NCI-H2171 (cell line): ENCODE results near the gene ELAC1.
"Not testable (repeated sequence)": the region's sequence is repeated elsewhere in the genome, so short reads cannot be mapped to it uniquely, and the experiment has no call there.

Source experiments
- DNase-seq: peaks from one replicate; lab custom pipeline; 2025; lab: John Stamatoyannopoulos, UW

Gene ELAC1, protein sequence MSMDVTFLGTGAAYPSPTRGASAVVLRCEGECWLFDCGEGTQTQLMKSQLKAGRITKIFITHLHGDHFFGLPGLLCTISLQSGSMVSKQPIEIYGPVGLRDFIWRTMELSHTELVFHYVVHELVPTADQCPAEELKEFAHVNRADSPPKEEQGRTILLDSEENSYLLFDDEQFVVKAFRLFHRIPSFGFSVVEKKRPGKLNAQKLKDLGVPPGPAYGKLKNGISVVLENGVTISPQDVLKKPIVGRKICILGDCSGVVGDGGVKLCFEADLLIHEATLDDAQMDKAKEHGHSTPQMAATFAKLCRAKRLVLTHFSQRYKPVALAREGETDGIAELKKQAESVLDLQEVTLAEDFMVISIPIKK

GRCh38 chr18:50967714-50968661 lies at the start of gene ELAC1:
Gene ELAC1, plus strand, starts transcription at chr18:50968040. Its CDS starts 6,365 bp downstream, at chr18:50974405.
- peak; percentile 84 for DNase-seq

- no peak for DNase-seq
These were observed 49.7 kb upstream of the ELAC1 start for GRCh38 chr18:50918153-50918552.

DNA sequence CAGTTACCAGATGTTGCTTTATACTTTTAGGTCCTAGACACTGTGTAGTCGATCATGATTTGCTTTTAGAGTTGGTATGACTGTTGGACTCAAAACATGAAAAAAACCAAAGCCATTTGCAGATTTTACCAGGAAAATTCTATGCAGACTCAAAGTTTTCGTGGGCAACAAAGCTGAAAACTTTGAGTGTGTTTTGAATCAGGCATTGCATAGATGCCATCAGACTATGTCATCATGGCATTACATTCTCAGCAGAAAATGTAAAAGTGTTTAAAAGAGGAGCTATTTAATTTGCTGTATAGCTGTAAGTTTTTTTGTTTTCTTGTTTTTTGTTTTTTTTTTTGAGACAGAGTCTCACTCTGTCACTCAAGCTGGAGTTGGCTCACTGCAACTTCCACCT lies 43.5 kb upstream of the ELAC1 start:
- no peak for DNase-seq

GRCh38 chr18:50926521-50926920 lies 41.3 kb upstream of the ELAC1 start:
- DNase-seq = no peak

DNA sequence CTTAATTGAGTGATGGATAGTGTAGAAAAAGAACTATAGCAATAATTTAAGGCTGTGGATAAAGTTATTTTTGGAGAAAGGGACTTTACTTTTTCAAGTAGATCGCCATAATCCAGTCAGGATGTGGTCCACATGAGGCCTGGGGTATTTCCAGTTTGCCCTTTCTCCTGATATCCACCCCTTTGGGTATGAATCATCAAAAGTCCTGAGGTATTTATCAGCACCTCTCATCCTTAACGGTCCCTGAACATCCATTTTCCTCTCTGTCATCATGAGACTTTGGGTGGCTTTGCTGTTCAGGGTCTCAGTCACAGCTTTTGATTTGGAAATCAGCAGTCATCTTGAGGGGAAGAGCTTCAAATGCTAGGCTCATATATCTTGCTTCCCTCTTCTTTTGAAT lies 39.3 kb upstream of the ELAC1 start:
- DNase-seq = no peak

GRCh38 chr18:50933684-50934083 lies 34.2 kb upstream of the ELAC1 start:
- DNase-seq = no peak

DNA sequence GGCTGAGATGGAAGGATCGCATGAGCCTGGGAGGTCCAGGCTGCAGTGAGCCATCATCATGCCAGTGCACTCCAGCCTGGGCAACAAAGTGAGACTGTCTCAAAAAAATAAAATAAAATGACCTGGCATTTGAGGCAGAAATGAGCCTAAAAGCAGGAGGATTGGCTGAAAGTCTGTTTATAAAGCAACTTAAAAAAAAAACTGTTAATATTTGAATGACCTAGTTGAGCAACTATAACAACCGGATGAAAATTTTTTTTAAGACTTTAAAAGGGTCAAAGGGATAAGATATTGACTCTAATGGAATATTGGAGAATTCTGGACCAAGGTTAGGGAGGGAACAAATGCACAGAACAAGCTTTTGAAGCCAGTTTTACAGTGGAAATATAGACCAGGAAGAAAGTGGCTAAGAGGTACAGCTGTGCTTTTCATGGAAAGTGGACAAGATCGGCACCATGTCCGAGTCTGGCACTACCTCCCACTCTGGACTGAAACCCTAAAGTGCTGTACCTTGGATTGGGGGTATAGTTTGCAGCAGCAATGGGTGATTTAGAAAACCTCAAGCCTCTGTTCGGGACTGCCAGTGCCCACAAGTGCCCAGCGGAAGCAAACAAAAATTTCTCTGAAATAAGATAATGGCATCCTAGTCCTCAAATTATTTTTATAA lies 33.2 kb upstream of the ELAC1 start:
- DNase-seq = no peak

- DNase-seq = no peak
These were observed 32.2 kb upstream of the ELAC1 start for GRCh38 chr18:50935493-50936191.

DNA sequence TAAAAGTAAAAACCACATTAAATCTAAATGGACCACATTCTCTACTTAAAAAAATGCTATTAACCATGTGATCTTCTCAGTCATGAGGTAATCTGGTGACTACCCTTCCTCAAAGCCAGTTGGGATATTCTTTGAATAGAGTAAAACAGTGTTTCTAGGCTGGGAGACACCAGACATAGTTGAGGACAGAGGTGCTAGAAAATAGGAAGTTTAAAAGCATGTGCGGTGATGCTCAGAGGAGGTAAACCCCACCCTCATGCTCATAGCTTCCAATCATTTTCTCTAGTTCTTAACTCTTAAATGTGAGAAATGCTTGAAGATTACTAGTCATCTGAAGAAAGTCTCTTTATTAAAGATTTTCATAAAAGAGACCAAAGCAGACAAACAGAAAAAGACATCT lies 30.7 kb upstream of the ELAC1 start:
- no peak for DNase-seq

DNA sequence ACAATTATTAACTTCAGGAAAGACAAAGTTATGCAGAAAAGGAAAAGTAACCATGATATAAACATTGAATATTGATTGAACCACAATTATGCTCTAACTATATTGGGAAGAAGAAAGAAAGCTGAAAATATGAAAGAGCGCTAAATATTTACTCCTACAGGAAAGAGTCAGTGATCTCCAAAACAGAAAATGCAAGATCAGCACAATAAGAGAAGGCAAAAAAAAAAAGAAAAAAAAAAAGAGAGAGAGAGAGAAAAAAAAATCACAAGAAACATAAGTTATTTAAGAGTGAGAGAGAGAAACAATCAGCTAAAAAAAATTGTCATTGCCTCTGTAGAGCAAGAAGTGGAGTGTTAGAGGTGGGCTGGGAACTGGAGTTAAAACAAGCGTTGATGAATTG lies 28.9 kb upstream of the ELAC1 start:
- no peak for DNase-seq

DNA sequence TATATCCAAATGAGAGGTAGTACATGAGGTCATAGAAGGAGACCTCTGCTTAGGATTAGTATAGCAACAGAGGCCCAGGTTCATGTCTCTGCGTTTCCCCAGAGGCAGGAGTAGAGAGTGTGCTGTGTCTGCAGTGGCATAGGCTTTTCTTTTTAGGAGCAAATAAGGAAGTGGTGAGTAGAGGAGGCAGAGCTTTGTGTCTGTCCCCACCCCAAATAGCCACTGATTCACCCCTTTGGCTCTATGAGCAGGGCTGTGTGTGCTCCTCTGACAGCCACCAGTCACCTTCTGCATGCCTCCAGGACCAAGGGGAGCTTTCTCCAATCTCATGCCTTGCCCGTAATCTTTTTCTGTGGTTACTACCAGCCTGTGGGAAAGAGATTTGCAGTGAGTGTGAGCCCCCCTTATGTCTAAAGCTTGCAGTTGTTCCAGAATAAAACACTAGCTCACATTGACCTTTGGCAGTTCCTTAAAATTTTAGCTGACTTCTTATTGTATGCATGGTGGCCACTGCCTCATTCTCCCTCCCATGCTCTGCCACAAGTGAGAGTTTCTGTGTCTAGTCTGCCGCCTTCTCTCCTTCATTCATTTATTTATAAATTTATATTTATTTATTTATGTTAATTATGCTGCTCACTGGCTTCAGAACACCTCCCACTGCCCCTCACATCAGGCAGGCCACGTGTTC lies 23.5 kb upstream of the ELAC1 start:
- DNase-seq = no peak

- DNase-seq = not testable (repeated sequence)
These were observed 21.9 kb upstream of the ELAC1 start for GRCh38 chr18:50945918-50946317.

GRCh38 chr18:50947899-50948298 lies 19.9 kb upstream of the ELAC1 start:
- no peak for DNase-seq

DNA sequence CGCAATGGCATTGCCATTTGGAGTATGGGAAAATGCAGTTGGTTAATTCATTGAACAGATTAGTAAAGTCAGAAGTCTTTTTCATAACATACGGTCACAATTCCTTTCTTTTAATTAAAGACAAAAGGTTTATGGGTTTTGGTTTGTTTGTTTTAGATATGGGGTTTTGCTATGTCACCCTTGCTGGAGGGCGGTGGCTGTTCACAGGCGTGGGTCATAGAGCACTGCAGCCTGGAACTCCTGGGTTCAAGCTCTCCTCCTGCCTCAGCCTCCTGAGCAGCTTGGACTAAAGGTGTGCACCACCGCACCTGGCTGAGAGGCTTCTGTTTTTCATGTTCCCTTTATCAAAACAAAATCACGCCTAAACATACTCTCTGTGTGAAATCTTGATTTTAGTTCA lies 18.7 kb upstream of the ELAC1 start:
- DNase-seq = no peak

GRCh38 chr18:50950626-50951025 lies 17.2 kb upstream of the ELAC1 start:
- DNase-seq = no peak

DNA sequence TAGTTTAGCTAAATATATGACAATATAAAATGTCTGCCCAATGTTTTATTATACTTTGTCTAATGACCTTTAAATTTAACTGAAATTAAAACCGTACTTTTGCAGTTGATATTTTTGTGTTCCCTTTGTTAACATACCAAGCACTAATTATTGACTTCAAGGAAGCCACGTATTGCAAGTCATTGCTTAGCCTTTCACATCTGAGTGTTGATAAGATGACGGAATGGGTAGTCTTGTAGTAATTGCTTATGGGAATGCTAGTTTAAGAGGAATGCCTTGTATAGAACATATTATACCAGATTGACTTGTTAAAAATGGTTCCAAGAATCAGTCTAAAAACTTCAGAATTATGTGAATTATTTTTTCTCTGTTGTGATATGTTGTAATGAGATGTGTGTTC lies 14.0 kb upstream of the ELAC1 start:
- no peak for DNase-seq

- no peak for DNase-seq
These were observed 12.6 kb upstream of the ELAC1 start for GRCh38 chr18:50955253-50955652.

- no peak for DNase-seq
These were observed 11.7 kb upstream of the ELAC1 start for GRCh38 chr18:50956116-50956515.

- DNase-seq = no peak
These were observed 5.9 kb upstream of the ELAC1 start for GRCh38 chr18:50961974-50962373.

GRCh38 chr18:50969448-50969847 lies 1.6 kb downstream of the ELAC1 start:
- DNase-seq = no peak

DNA sequence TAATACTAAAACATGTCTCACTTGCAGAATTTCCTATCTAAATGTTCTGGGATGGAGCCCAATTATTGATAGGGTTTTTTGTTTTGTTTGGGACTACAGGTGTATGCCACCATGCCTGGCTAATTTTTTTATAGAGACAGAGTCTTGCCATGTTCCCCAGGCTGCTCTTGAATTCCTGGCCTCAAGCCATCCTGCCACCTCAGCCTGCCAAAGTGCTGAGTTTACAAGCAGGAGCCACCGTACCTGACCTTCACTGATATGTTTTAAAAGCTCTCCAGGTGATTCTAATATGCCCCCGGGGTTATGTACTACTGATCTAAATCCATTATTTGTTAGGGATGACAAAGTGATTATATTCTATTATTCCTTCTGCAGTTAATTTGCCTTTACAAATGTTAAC lies 2.2 kb downstream of the ELAC1 start:
- DNase-seq = peak; percentile 12
